ENCODE measurements around the gene BCAP29.

The BCAP29 gene

GRCh38 chr7:107564553-107565298 lies 15.3 kb upstream of the BCAP29 start:
- TF ChIP-seq GATA3 (IDR thresholded peaks at IDR 0.05; ENCODE audit: low read depth, low read length) (no peak), GATA2 (IDR thresholded peaks at IDR 0.05; ENCODE audit: low read depth, low read length) (no peak)

DNA sequence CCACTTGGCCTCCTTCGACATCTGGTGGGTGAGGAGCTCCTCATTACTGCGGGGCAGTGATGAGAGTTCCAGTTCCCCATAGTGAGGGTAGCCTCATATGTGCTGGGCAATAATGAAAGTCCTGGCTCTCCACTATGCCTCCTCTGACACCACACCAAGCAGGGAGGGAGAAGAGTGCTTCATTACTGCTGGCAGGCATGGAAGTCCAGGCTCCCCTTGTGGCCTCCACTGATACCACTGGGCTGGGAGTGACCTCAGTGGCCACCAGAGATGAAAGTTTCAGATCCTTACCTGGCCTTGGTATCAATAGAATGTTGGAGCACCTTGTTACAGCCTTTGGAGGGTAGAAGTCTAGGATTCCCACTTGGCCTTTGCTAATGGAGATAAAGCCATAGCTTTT lies 9.7 kb upstream of the BCAP29 start:
- TF ChIP-seq GATA3 (IDR thresholded peaks at IDR 0.05; ENCODE audit: low read depth, low read length) (no peak), GATA2 (IDR thresholded peaks at IDR 0.05; ENCODE audit: low read depth, low read length) (no peak)

DNA sequence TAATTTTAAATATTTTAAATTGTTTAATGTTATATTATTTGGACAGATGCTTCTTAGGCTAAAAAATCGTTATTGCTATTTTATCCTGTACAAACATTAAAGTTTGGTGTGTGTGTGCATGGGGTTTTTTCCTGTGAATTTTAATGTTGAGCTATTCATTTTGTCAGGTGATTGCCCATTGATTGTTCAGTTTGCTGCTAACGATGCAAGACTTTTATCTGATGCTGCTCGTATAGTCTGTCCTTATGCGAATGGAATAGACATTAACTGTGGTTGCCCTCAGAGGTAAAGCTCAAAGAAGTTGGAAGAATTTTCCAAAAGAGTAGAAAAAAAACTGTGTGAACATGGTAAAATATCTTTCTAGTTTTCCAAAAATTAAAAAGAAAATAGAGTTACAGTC lies 6.5 kb upstream of the BCAP29 start:
- TF ChIP-seq GATA2 (IDR thresholded peaks at IDR 0.05; ENCODE audit: low read depth, low read length) (no peak), GATA3 (IDR thresholded peaks at IDR 0.05; ENCODE audit: low read depth, low read length) (no peak)

GRCh38 chr7:107579554-107579884 lies 527 bp upstream of the BCAP29 start:
- TF ChIP-seq GATA2 (IDR thresholded peaks at IDR 0.05; ENCODE audit: low read depth, low read length) (no peak), GATA3 (IDR thresholded peaks at IDR 0.05; ENCODE audit: low read depth, low read length) (no peak)

DNA sequence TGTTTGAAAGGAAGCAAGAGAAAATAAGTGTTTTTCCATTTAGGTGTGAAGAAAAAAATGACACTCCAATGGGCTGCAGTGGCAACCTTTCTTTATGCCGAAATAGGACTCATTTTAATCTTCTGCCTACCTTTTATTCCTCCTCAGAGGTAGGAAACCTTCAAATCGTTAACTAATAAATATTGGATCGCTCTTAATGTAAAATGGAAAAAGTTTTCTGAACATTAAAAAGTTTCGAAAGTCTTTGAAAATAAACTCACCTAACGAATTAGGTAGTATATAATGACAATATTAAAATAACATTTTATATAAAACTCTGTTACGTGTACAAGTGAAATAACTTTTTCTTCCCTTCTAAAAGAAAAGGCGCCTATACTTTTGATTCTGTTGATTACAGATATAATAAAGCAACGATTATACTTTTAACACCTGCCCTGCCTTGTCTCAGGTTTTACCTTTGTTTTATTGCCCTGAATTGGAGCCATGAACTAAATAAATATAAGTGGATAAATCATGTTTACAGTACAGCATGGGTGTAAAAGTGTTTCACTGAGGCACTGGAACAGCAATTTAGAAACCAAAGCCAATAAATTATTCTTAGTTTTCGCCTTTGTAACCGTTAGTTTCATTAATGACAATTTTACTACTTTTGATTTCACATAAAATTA lies 804 bp downstream of the BCAP29 start:
- TF ChIP-seq GATA3 (IDR thresholded peaks at IDR 0.05; ENCODE audit: low read depth, low read length): no peak
- no peak for TF ChIP-seq GATA2 (IDR thresholded peaks at IDR 0.05; ENCODE audit: low read depth, low read length)

DNA sequence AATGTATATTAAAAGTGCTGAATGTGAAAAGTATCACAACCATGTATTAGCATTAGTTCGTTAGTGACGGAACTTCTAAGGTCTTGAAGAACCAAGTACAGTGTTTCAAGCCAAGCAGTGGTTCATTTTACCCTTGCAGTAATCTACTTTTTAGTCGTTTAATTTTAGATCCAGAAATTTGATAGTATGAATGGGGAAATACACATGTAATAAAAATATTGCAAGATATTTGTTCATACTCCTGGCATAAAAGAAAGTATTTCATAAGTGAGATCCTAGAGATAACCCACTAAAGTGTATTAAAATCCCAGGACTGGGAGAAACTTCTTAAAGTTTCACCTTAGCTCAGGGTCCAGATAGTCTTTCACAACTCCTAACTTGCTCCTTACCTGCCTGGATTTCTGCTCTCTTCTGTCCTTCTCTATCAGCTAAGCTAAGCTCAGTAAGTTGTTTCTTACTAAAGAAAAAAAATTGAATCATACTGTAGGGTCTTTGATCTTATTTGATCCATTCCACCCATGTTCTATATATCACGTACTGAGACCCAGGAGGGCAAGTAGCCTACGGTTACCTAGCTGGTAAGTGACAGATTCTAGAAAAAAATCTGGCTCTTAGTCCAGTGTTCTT lies 1.5 kb downstream of the BCAP29 start:
- TF ChIP-seq GATA3 (IDR thresholded peaks at IDR 0.05; ENCODE audit: low read depth, low read length) (no peak), GATA2 (IDR thresholded peaks at IDR 0.05; ENCODE audit: low read depth, low read length) (peak; percentile 20; the same call in 1 of the 2 replicates)

DNA sequence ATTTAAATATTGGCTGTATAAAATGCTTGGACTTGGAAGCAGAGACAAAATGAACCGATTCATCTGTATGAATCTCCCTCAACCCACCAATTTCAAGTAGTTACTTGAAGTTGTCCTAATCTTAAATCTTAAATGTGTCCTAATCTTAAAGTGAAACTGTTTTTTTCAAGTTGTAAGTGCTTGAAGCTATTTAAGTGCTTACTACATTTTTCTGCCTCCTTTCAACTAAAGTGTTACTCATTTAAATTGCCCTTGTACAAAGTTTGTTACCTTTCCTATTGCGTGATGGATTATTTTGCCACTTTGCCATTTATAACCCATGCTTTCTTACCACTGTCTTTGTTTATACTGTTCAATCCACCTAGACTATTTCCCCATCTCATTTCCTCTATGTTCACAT lies 2.8 kb downstream of the BCAP29 start:
- no peak for TF ChIP-seq GATA3 (IDR thresholded peaks at IDR 0.05; ENCODE audit: low read depth, low read length)
- no peak for TF ChIP-seq GATA2 (IDR thresholded peaks at IDR 0.05; ENCODE audit: low read depth, low read length)

- TF ChIP-seq GATA3 (IDR thresholded peaks at IDR 0.05; ENCODE audit: low read depth, low read length) (no peak), GATA2 (IDR thresholded peaks at IDR 0.05; ENCODE audit: low read depth, low read length) (no peak)
Observed at GRCh38 chr7:107584716-107585115, 4.7 kb downstream of the BCAP29 start.

GRCh38 chr7:107588529-107589130 lies 8.6 kb downstream of the BCAP29 start:
- no peak for TF ChIP-seq GATA2 (IDR thresholded peaks at IDR 0.05; ENCODE audit: low read depth, low read length)
- no peak for TF ChIP-seq GATA3 (IDR thresholded peaks at IDR 0.05; ENCODE audit: low read depth, low read length)

- TF ChIP-seq GATA3 (IDR thresholded peaks at IDR 0.05; ENCODE audit: low read depth, low read length) (no peak), GATA2 (IDR thresholded peaks at IDR 0.05; ENCODE audit: low read depth, low read length) (no peak)
Observed at GRCh38 chr7:107591421-107591820, 11.4 kb downstream of the BCAP29 start.

DNA sequence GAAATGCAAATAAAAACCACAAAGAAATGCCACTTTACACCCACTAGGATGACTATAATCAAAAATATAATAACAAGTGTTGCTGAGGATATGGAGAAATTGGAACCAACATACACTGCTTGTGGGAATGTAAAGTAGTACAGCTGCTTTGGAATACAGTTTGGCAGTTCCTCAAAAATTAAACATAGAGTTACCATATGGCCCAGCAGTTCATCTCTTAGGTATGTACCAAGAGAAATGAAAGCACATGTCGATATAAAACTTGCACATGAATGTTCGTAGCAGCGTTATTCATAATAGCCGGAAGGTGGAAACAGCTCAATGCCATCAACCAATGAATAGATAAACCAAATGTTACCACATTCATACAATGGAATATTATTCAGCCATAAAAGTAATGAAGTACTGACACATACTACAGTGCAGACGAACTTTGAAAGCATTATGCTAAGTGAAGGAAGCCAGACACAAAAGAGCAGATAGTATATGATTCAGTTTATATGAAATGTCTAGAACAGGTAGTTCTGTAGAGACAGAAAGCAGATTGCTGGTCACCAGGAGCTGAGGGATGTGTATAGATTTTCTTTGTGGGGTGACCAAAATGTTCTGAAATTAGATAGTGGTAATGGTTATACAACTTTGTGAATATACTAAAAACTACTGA lies 12.4 kb downstream of the BCAP29 start:
- TF ChIP-seq GATA2 (IDR thresholded peaks at IDR 0.05; ENCODE audit: low read depth, low read length): no peak
- TF ChIP-seq GATA3 (IDR thresholded peaks at IDR 0.05; ENCODE audit: low read depth, low read length): no peak

DNA sequence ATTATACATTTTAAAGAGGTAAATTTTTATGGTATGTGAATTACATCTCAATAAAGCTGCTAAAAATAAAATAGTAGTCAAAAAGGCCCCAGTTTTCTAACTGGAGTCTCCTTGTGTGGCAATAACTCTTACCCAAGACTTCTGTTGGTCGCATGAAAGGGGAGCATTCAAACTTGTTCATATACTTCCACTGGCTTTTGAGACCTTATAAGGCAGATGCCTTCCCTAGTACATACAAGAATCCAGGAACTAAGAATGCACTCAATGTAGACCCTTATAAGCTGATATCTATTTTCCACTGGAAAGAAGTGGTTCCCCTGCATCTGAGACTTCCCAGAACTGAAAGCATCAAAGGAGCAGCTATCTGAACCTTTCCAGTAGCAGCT lies 13.0 kb downstream of the BCAP29 start:
- TF ChIP-seq GATA3 (IDR thresholded peaks at IDR 0.05; ENCODE audit: low read depth, low read length) (no peak), GATA2 (IDR thresholded peaks at IDR 0.05; ENCODE audit: low read depth, low read length) (no peak)

DNA sequence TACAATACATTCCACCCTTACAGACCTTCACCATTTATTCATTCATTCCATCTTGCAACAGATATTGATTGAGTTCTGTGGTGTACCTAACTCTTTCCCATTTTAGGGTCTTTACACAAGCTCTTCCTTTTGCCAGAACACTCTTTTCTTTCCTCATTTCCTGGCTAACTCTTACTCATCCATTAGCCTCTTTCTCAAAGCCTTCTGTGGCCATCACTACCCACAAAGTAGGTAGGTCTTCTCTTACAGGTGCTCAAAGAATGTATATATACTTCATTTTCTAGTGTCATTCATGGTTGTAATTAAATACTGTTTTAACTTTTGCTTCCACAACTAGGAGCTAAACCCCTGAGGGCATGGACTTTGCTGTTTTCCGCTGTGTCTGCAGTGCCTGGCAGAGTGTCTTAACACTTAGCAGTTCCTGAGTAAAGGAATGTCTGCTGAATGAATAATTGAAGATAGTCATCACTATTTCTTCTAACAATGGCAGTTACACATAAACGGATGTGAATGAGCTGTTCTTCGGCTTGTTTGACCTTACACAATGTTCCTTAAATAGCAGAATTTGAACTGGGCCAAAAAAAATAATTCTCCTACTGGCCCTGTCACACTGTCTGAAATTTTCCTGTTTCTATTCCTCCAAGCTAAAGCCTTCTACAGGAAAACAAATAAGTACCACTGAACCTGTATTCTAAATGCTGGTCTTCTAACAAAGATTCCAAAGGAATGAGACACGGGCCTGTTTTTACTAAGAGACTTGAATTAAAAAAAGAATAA lies 15.1 kb downstream of the BCAP29 start:
- TF ChIP-seq GATA2 (IDR thresholded peaks at IDR 0.05; ENCODE audit: low read depth, low read length) (no peak), GATA3 (IDR thresholded peaks at IDR 0.05; ENCODE audit: low read depth, low read length) (no peak)
